ENCODE data around the gene SCFD2. TPM values are rescaled to one million over a fixed set of nuclear protein-coding genes. Genes with fewer than 3 reads are reported as not detected.

The SCFD2 gene
- total RNA-seq, 1 experiment from 2014 or later: 8.1 TPM

GRCh38 chr4:52868133-52868532, 497.7 kb downstream of the SCFD2 start:
- H3K9me3 ChIP-seq (ENCODE audit: insufficient read depth, low read depth): no peaks in the 10 kb centered on the region

GRCh38 chr4:52867163-52867562, 498.7 kb downstream of the SCFD2 start:
- H3K9me2 ChIP-seq (ENCODE audit: insufficient read depth): no peaks in the 10 kb centered on the region
- no peak overlapping the region for H3K4me2 ChIP-seq
- no peaks in the 10 kb centered on the region for H3K36me3 ChIP-seq (ENCODE audit: low read depth)
- H3K27me3 ChIP-seq (ENCODE audit: insufficient read depth, low read depth): no peaks in the 10 kb centered on the region
- ChIA-PET CTCF (no interaction called here), POLR2A (ENCODE audit: unreplicated experiment) (no interaction called here)
- H2AFZ ChIP-seq: no peak overlapping the region
- no peaks in the 10 kb centered on the region for H3K4me1 ChIP-seq (replicated peaks; ENCODE audit: insufficient read depth)
- BruUV-seq (replicated peaks): no TSS peak
- TF ChIP-seq EZH2 (IDR thresholded peaks at IDR 0.05; ENCODE audit: low read depth) (no peak), CTCF (conservative IDR thresholded peaks at IDR 0.05) (no peak)
- H3K27ac ChIP-seq: no peak overlapping the region
- no peak overlapping the region for H3K4me3 ChIP-seq
- DNase-seq: no peak
- no peaks in the 10 kb centered on the region for H3K79me2 ChIP-seq (ENCODE audit: low read depth)
- no peaks in the 10 kb centered on the region for H4K20me1 ChIP-seq (ENCODE audit: insufficient read depth)
- intact Hi-C loops (cut with micrococcal nuclease; ENCODE audit: unreplicated experiment): no loop called here
- no peaks in the 10 kb centered on the region for H3F3A ChIP-seq (ENCODE audit: insufficient read depth, low read depth)
- no peaks in the 10 kb centered on the region for H3K9me3 ChIP-seq (ENCODE audit: insufficient read depth, low read depth)

More at GRCh38 chr4:52868133-52868532, 497.7 kb downstream of the SCFD2 start:
- H3K27me3 ChIP-seq (ENCODE audit: insufficient read depth, low read depth): no peaks in the 10 kb centered on the region
- H3K4me3 ChIP-seq: no peak overlapping the region
- POLR2A ChIA-PET (ENCODE audit: unreplicated experiment): no interaction called here
- H3K36me3 ChIP-seq (ENCODE audit: low read depth): no peaks in the 10 kb centered on the region
- no peaks in the 10 kb centered on the region for H3K79me2 ChIP-seq (ENCODE audit: low read depth)
- no peak for TF ChIP-seq EZH2 (IDR thresholded peaks at IDR 0.05; ENCODE audit: low read depth)
- TF ChIP-seq CTCF (conservative IDR thresholded peaks at IDR 0.05): no peak
- no peaks in the 10 kb centered on the region for H3K9me2 ChIP-seq (ENCODE audit: insufficient read depth)
- H4K20me1 ChIP-seq (ENCODE audit: insufficient read depth): no peaks in the 10 kb centered on the region
- H2AFZ ChIP-seq: no peak overlapping the region
- BruUV-seq (replicated peaks): no TSS peak
- intact Hi-C loops (cut with micrococcal nuclease; ENCODE audit: unreplicated experiment): no loop called here
- CTCF ChIA-PET: no interaction called here
- no peak overlapping the region for H3K27ac ChIP-seq
- H3K4me2 ChIP-seq: no peak overlapping the region
- no peak for DNase-seq
- H3K4me1 ChIP-seq (replicated peaks; ENCODE audit: insufficient read depth): no peaks in the 10 kb centered on the region
- H3F3A ChIP-seq (ENCODE audit: insufficient read depth, low read depth): no peaks in the 10 kb centered on the region

GRCh38 chr4:52866734-52867133, 499.1 kb downstream of the SCFD2 start:
- no peak for TF ChIP-seq EZH2 (IDR thresholded peaks at IDR 0.05; ENCODE audit: low read depth)
- no peak for TF ChIP-seq CTCF (conservative IDR thresholded peaks at IDR 0.05)
- Histone ChIP-seq H3K4me1 (replicated peaks; ENCODE audit: insufficient read depth) (no peaks in the 10 kb centered on the region), H3F3A (ENCODE audit: insufficient read depth, low read depth) (no peaks in the 10 kb centered on the region), H3K9me2 (ENCODE audit: insufficient read depth) (no peaks in the 10 kb centered on the region), H3K36me3 (ENCODE audit: low read depth) (no peaks in the 10 kb centered on the region), H4K20me1 (ENCODE audit: insufficient read depth) (no peaks in the 10 kb centered on the region), H3K79me2 (ENCODE audit: low read depth) (no peaks in the 10 kb centered on the region), H3K4me3 (no peak overlapping the region), H3K9me3 (ENCODE audit: insufficient read depth, low read depth) (no peaks in the 10 kb centered on the region), H3K4me2 (no peak overlapping the region), H2AFZ (no peak overlapping the region), H3K27ac (no peak overlapping the region), H3K27me3 (ENCODE audit: insufficient read depth, low read depth) (no peaks in the 10 kb centered on the region)
- intact Hi-C loops (cut with micrococcal nuclease; ENCODE audit: unreplicated experiment): no loop called here
- BruUV-seq (replicated peaks): no TSS peak
- DNase-seq: no peak
- ChIA-PET CTCF (no interaction called here), POLR2A (ENCODE audit: unreplicated experiment) (no interaction called here)

Measured in PC-9 (cell line).